Stomach (tissue), 9 donors: ENCODE measurements around the gene FLAD1. TPM values are rescaled to one million over a fixed set of nuclear protein-coding genes. Genes with fewer than 3 reads are reported as not detected.

Experiments
- DNase-seq, 2 donors: peaks; one replicate each; pipeline versions ENCODE4 v3.0.0 to v3.0.0-alpha.2; 2013 to 2019
- H3K27ac ChIP-seq, 5 donors: fragments of 200-600 bp in 4 of 5; sonication (generic) in 4 of 5; one replicate each; pipeline ENCODE4 v1.5.1; 2013 to 2019; ENCODE audit warnings: mild to moderate bottlenecking in 1 of 5, moderate library complexity in 1 of 5
- H3K27me3 ChIP-seq, 3 donors: fragments of 200-600 bp; sonication (generic); one replicate each; pipeline ENCODE4 v1.5.1; 2017 to 2019; ENCODE audit warnings: mixed run types in 1 of 3
- H3K36me3 ChIP-seq, 4 donors: fragments of 200-600 bp; sonication (generic); 1 replicate in 3 of 4; 2 replicates in 1 of 4; pipeline ENCODE4 v1.5.1; 2016 to 2019
- H3K4me1 ChIP-seq, 4 donors: fragments of 200-600 bp; sonication (generic); one replicate each; pipeline ENCODE4 v1.5.1; 2016 to 2019
- H3K4me3 ChIP-seq, 4 donors: fragments of 200-600 bp; sonication (generic) in 3 of 4; one replicate each; pipeline ENCODE4 v1.5.1; 2016 to 2019; ENCODE audit warnings: mild to moderate bottlenecking in 1 of 4
- H3K9me3 ChIP-seq, 4 donors: fragments of 200-600 bp; sonication (generic); one replicate each; pipeline ENCODE4 v1.5.1; 2016 to 2019
- CTCF ChIP-seq, 7 experiments: fragments of 450-650 bp in 4 of 7; fragments of 200-600 bp in 3 of 7; sonication (generic) in 3 of 7; IDR thresholded peaks; one replicate each; pipeline ENCODE4 v1.5.1; 2016 to 2019; ENCODE audit warnings: antibody characterized with exemption in 7 of 7, control low read depth in 2 of 7, mild to moderate bottlenecking in 1 of 7
- EP300 ChIP-seq: sonication (generic); formaldehyde crosslinking; IDR thresholded peaks from one replicate; pipeline ENCODE4 v1.6.1; 2017; ENCODE audit warnings: antibody characterized with exemption
- POLR2A ChIP-seq, 4 donors: fragments of 450-650 bp; IDR thresholded peaks; one replicate each; pipeline ENCODE4 v1.6.1; 2016; ENCODE audit warnings: antibody characterized with exemption in 4 of 4, control low read depth in 2 of 4, mild to moderate bottlenecking in 1 of 4, moderate library complexity in 1 of 4
- POLR2AphosphoS5 ChIP-seq, 3 donors: sonication (generic); formaldehyde crosslinking; IDR thresholded peaks; one replicate each; pipeline ENCODE4 v1.6.1; 2016; ENCODE audit warnings: antibody characterized with exemption in 3 of 3
- WGBS, 5 donors: extraction: QIAGEN DNeasy Blood & Tissue Kit in 3 of 5; methylation state at CpG; one replicate each; pipeline versions ENCODE4 v1.1.5 to v1.1.7; 2013 to 2018; 5-methylcytosine and 5-hydroxymethylcytosine counted together
- intact Hi-C: fragments of 100-400 bp; cut with DNase I; formaldehyde crosslinking; loops from one replicate; pipeline ENCODE4 v1.15.1; 2023; ENCODE audit warnings: low total_unique reads
- polyA plus RNA-seq, 3 donors: library from polyadenylated mRNA; stranded (reverse); fragments of 200-250 nt; gene quantifications; one replicate each; pipeline ENCODE4 v1.2.3, GENCODE V29; 2013
- total RNA-seq, 5 donors: library from RNA; depleted of rRNA; stranded (reverse); fragments of >200 nt; gene quantifications; one replicate each; pipeline versions ENCODE4 v1.1.0 to v1.2.3, GENCODE V29; 2014 to 2016
- donor health status: healthy with polysubstance abuse.
- donor health status: Bipolar disorder and iron deficiency.
- donor health status: healthy.

The FLAD1 gene
- total and polyA plus RNA-seq, 8 donors, result 14.1 to 76.5 (median 42.1) TPM

GRCh38 chr1:155003227-155003765 is 20.2 kb downstream of the FLAD1 start:
- Histone ChIP-seq H3K4me1 (peaks cover 61 to 68% (median 65%) of the 10 kb centered on the region in 4 donors), H3K36me3 (no peaks in the 10 kb centered on the region), H3K4me3 (peak overlapping the region; percentile 78 to 90 (median 85)), H3K9me3 (no peaks in the 10 kb centered on the region), H3K27me3 (no peaks in the 10 kb centered on the region), H3K27ac (peak overlapping the region; percentile 96 to 100 (median 99))
- peak in 1 of 2 donors; percentile 73 for DNase-seq
- TF ChIP-seq POLR2A (IDR thresholded peaks at IDR 0.05) (no peak), CTCF (IDR thresholded peaks at IDR 0.05) (no peak), POLR2AphosphoS5 (IDR thresholded peaks at IDR 0.05) (peak in 1 of 3 donors; percentile 3), EP300 (no peak)
- intact Hi-C loops, result no loop called here
- WGBS, 5 donors, result 0 to 1% (median 1%) methylated on average over 35 to 37 of the region's 37 CpGs

- TF ChIP-seq POLR2AphosphoS5 (IDR thresholded peaks at IDR 0.05), result peak in 1 of 3 donors; percentile 20
- no peak for TF ChIP-seq POLR2A (IDR thresholded peaks at IDR 0.05)
- 0 to 2% (median 1%) methylated on average over 13 to 34 of the region's 34 CpGs for WGBS, 5 donors
- intact Hi-C loops, result no loop called here
- no peaks in the 10 kb centered on the region for H3K36me3 ChIP-seq
- H3K9me3 ChIP-seq, result no peaks in the 10 kb centered on the region
- peaks cover 65 to 70% (median 66%) of the 10 kb centered on the region in 4 donors for H3K4me1 ChIP-seq
- H3K27me3 ChIP-seq, result no peaks in the 10 kb centered on the region
- peak overlapping the region; percentile 96 to 100 (median 99) for H3K27ac ChIP-seq
- peak overlapping the region; percentile 78 to 90 (median 85) for H3K4me3 ChIP-seq
- peak; percentile 76 to 83 for DNase-seq
These were observed 20.7 kb downstream of the FLAD1 start for GRCh38 chr1:155003766-155004351.

GRCh38 chr1:155004352-155005075 is 21.4 kb downstream of the FLAD1 start:
- intact Hi-C loops, result no loop called here
- Histone ChIP-seq H3K27me3 (no peaks in the 10 kb centered on the region), H3K36me3 (peaks cover 0 to 5% (median 0%) of the 10 kb centered on the region in 4 donors), H3K9me3 (no peaks in the 10 kb centered on the region), H3K4me3 (peak overlapping the region; percentile 78 to 90 (median 85)), H3K27ac (peak overlapping the region; percentile 96 to 100 (median 99)), H3K4me1 (peaks cover 64 to 70% (median 66%) of the 10 kb centered on the region in 4 donors)
- DNase-seq, result no peak
- no peak for TF ChIP-seq POLR2AphosphoS5 (IDR thresholded peaks at IDR 0.05)
- TF ChIP-seq EP300, result no peak
- no peak for TF ChIP-seq POLR2A (IDR thresholded peaks at IDR 0.05)
- TF ChIP-seq CTCF (IDR thresholded peaks at IDR 0.05), result no peak
- 23 to 28% (median 27%) methylated on average over 4 to 5 of the region's 5 CpGs for WGBS, 5 donors

- Histone ChIP-seq H3K27me3 (no peaks in the 10 kb centered on the region), H3K4me1 (peaks cover 64 to 70% (median 66%) of the 10 kb centered on the region in 4 donors), H3K27ac (peak overlapping the region; percentile 96 to 100 (median 99)), H3K4me3 (peak overlapping the region; percentile 78 to 90 (median 85)), H3K9me3 (no peaks in the 10 kb centered on the region), H3K36me3 (peaks cover 0 to 5% (median 0%) of the 10 kb centered on the region in 4 donors)
- 26 to 50% (median 29%) methylated on average over 15 to 17 of the region's 17 CpGs for WGBS, 5 donors
- no peak for TF ChIP-seq EP300
- TF ChIP-seq POLR2AphosphoS5 (IDR thresholded peaks at IDR 0.05), result peak in 2 of 3 donors; percentile 46 to 47
- TF ChIP-seq POLR2A (IDR thresholded peaks at IDR 0.05), result peak in 1 of 4 donors; percentile 18
- TF ChIP-seq CTCF (IDR thresholded peaks at IDR 0.05), result no peak
- DNase-seq, result peak; percentile 64 to 87
- intact Hi-C loops, result no loop called here
These were observed 22.2 kb downstream of the FLAD1 start for GRCh38 chr1:155005076-155006011.
